Measurements from ENCODE around the gene PTPRU. TPM values are rescaled to one million over a fixed set of nuclear protein-coding genes. Genes with fewer than 3 reads are reported as not detected.

PTPRU gene
- total RNA-seq, 1 experiment from 2014 or later, result 40.7 TPM

DNA sequence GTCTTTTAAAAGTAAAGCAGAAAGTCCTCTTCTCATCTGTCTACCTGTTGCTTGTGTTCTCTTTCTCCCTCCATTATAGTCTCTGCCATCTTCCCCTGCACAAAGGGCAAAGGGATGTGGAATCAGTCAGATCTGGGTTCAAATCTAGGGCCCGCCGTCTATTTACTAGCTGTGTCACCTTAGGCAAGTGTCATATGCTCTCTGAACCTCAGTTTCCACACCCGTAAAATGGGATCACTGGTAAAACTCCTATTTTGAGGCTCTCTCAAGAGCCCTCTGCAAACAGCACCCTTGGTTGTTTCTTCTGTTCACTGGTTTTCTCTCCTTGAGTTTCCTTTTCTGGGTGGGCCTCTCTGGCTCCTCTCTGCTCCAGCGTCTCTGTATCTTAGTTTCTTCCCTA is 2.6 kb upstream of the PTPRU start:
- RAD21 ChIA-PET (ENCODE audit: low non-redundant PET in 1 of 2, low total read pairs in 2 of 2, uncharacterized antibody in 2 of 2, unreplicated experiment in 2 of 2), result no interaction called here
- no peaks in the 10 kb centered on the region for H3K9me2 ChIP-seq (ENCODE audit: insufficient read depth)
- TF ChIP-seq POLR2AphosphoS5 (IDR thresholded peaks at IDR 0.05; ENCODE audit: low read depth, low read length) (no peak), POLR2A (IDR thresholded peaks at IDR 0.05; ENCODE audit: borderline replicate concordance, extremely low read depth, insufficient read depth, insufficient read length) (no peak), JUND (IDR thresholded peaks at IDR 0.05) (no peak), TCF7L2 (IDR thresholded peaks at IDR 0.05; ENCODE audit: borderline replicate concordance, extremely low read depth, insufficient read depth, insufficient read length) (no peak)
- TF ChIP-seq, protein P1, sequence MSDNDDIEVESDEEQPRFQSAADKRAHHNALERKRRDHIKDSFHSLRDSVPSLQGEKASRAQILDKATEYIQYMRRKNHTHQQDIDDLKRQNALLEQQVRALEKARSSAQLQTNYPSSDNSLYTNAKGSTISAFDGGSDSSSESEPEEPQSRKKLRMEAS (IDR thresholded peaks at IDR 0.05), result no peak
- POLR2A ChIA-PET, result interaction anchor here (0.7 kb wide), 1 partner anchor 218 kb away, joined by 3 read pairs; no protein-coding TSS in a partner anchor
- H2AFZ ChIP-seq (ENCODE audit: low read depth, low read length, poor library complexity, severe bottlenecking), result no peak overlapping the region
- no peaks in the 10 kb centered on the region for H3K9me3 ChIP-seq (ENCODE audit: control insufficient read depth in 1 of 2, insufficient read depth in 1 of 2, low read depth in 1 of 2, low read length in 2 of 2)
- H3K9ac ChIP-seq (ENCODE audit: low read length), result no peak overlapping the region
- H3K27ac ChIP-seq (ENCODE audit: low read depth, low read length), result no peak overlapping the region
- no peaks in the 10 kb centered on the region for H3K27me3 ChIP-seq (ENCODE audit: insufficient read depth, low read length)
- peaks cover 8 to 28% of the 10 kb centered on the region in 2 experiments for H3K4me1 ChIP-seq (ENCODE audit: control insufficient read depth in 1 of 2, insufficient read depth in 2 of 2, low read length in 2 of 2)
- no peak overlapping the region for H3K4me2 ChIP-seq (ENCODE audit: low read length)
- no peaks in the 10 kb centered on the region; a peak in 1 of 4 replicates for H3K36me3 ChIP-seq (ENCODE audit: control insufficient read depth in 1 of 2, insufficient read depth in 2 of 2, low read length in 2 of 2)
- peaks cover 22% of the 10 kb centered on the region for H3K79me2 ChIP-seq (ENCODE audit: insufficient read depth, low read length)
- DNase-seq (ENCODE audit: low read depth, low spot score) (no peak), ATAC-seq (no peak)
- no peak overlapping the region for H3K4me3 ChIP-seq (replicated peaks in 1 of 2; ENCODE audit: low read depth in 1 of 2, low read length in 2 of 2)
- BruUV-seq (replicated peaks), result no TSS peak
- CTCF ChIA-PET, result no interaction called here
- H4K20me1 ChIP-seq (ENCODE audit: insufficient read depth), result no peaks in the 10 kb centered on the region
- intact Hi-C loops (cut with micrococcal nuclease), result loop anchor here (10.0 kb wide), 2 partner anchors 141 to 1681 kb away; no protein-coding TSS in a partner anchor

DNA sequence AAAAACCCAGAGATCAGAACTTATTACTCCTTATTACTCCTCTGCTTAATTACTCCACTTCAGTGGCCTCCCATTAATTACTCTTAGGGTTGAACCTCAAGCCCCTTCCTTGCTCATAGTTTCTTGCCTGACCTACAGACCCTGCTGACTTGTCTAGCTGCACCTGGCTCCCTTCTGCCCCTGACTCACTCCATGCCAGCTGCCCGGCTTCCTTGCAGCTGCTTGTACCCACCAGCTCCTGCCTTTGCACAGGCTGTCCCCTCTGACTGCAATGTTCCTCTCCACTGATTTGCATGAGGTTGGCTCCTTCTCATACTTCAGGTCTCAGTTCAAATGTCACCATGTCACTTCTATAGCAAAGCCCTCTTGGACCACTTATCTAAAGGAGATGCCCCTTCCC is 1.9 kb upstream of the PTPRU start:
- no TSS peak for BruUV-seq (replicated peaks)
- Histone ChIP-seq H3K4me3 (replicated peaks in 1 of 2; ENCODE audit: low read depth in 1 of 2, low read length in 2 of 2) (no peak overlapping the region), H3K79me2 (ENCODE audit: insufficient read depth, low read length) (peaks cover 18% of the 10 kb centered on the region), H2AFZ (ENCODE audit: low read depth, low read length, poor library complexity, severe bottlenecking) (no peak overlapping the region), H3K27ac (ENCODE audit: low read depth, low read length) (no peak overlapping the region), H3K4me1 (ENCODE audit: control insufficient read depth in 1 of 2, insufficient read depth in 2 of 2, low read length in 2 of 2) (peaks cover 16 to 34% of the 10 kb centered on the region in 2 experiments), H3K36me3 (ENCODE audit: control insufficient read depth in 1 of 2, insufficient read depth in 2 of 2, low read length in 2 of 2) (no peaks in the 10 kb centered on the region; a peak in 1 of 4 replicates), H3K27me3 (ENCODE audit: insufficient read depth, low read length) (no peaks in the 10 kb centered on the region), H3K9ac (ENCODE audit: low read length) (no peak overlapping the region), H3K9me3 (ENCODE audit: control insufficient read depth in 1 of 2, insufficient read depth in 1 of 2, low read depth in 1 of 2, low read length in 2 of 2) (no peaks in the 10 kb centered on the region), H3K9me2 (ENCODE audit: insufficient read depth) (no peaks in the 10 kb centered on the region), H4K20me1 (ENCODE audit: insufficient read depth) (no peaks in the 10 kb centered on the region), H3K4me2 (ENCODE audit: low read length) (no peak overlapping the region)
- DNase-seq (ENCODE audit: low read depth, low spot score) (no peak), ATAC-seq (no peak)
- ChIA-PET RAD21 (ENCODE audit: low non-redundant PET in 1 of 2, low total read pairs in 2 of 2, uncharacterized antibody in 2 of 2, unreplicated experiment in 2 of 2) (no interaction called here), POLR2A (no interaction called here), CTCF (interaction anchor here (0.6 kb wide), 1 partner anchor 177 kb away, joined by 3 read pairs; no protein-coding TSS in a partner anchor)
- TF ChIP-seq YY1 (IDR thresholded peaks at IDR 0.05; ENCODE audit: extremely low read depth, insufficient replicate concordance, low read depth, low read length) (no peak), ZNF274 (IDR thresholded peaks at IDR 0.05; ENCODE audit: low read depth, low read length) (no peak), RAD21 (IDR thresholded peaks at IDR 0.05; ENCODE audit: low read depth) (no peak), CTCF (IDR thresholded peaks at IDR 0.05 in 2 of 3, conservative IDR thresholded peaks at IDR 0.05 in 1 of 3; ENCODE audit: borderline replicate concordance in 1 of 3, insufficient read depth in 1 of 3, low read depth in 2 of 3, low read length in 2 of 3) (no peak), CEBPB (IDR thresholded peaks at IDR 0.05; ENCODE audit: low read depth) (no peak), JUND (IDR thresholded peaks at IDR 0.05) (no peak), SP1 (IDR thresholded peaks at IDR 0.05; ENCODE audit: low read depth) (no peak), SIN3A (IDR thresholded peaks at IDR 0.05; ENCODE audit: low read depth) (no peak), ZBTB33 (IDR thresholded peaks at IDR 0.05; ENCODE audit: extremely low read depth, insufficient replicate concordance, low read length) (no peak)
- TF ChIP-seq, protein P1 (IDR thresholded peaks at IDR 0.05), result no peak
- TF ChIP-seq, protein P2, sequence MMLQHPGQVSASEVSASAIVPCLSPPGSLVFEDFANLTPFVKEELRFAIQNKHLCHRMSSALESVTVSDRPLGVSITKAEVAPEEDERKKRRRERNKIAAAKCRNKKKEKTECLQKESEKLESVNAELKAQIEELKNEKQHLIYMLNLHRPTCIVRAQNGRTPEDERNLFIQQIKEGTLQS (IDR thresholded peaks at IDR 0.05), result no peak
- intact Hi-C loops (cut with micrococcal nuclease), result loop anchor here (10.0 kb wide), 2 partner anchors 140 to 1680 kb away; no protein-coding TSS in a partner anchor
